Left ventricle myocardium inferior (tissue), 1 donor: ENCODE results near the gene ENTHD1. TPM values are rescaled to one million over a fixed set of nuclear protein-coding genes. Genes with fewer than 3 reads are reported as not detected.

Source experiments
- DNase-seq: peaks from one replicate; pipeline ENCODE4 v3.0.0-alpha.2; 2020
- H3K27ac ChIP-seq: fragments of 200-600 bp; replicated peaks from 2 replicates; pipeline ENCODE4 v1.8.0; 2021
- H3K27me3 ChIP-seq: fragments of 200-600 bp; 2 replicates; pipeline ENCODE4 v1.8.0; 2021; ENCODE audit warnings: low read depth
- H3K36me3 ChIP-seq: fragments of 200-600 bp; 2 replicates; pipeline ENCODE4 v1.8.0; 2021
- H3K4me1 ChIP-seq: fragments of 200-600 bp; 2 replicates; pipeline ENCODE4 v1.8.0; 2021
- H3K4me3 ChIP-seq: fragments of 200-600 bp; 2 replicates; pipeline ENCODE4 v1.8.0; 2021; ENCODE audit warnings: mild to moderate bottlenecking, moderate library complexity
- H3K9me3 ChIP-seq: fragments of 200-600 bp; replicated peaks from 2 replicates; pipeline ENCODE4 v1.8.0; 2021
- CTCF ChIP-seq: fragments of 200-600 bp; IDR thresholded peaks from 2 replicates; pipeline ENCODE4 v1.8.0; 2021; ENCODE audit warnings: antibody characterized with exemption, mild to moderate bottlenecking, borderline replicate concordance
- intact Hi-C: fragments of 100-400 bp; cut with micrococcal nuclease; formaldehyde crosslinking; loops from one replicate; pipeline ENCODE4 v1.11.0; 2022
- total RNA-seq: library from RNA; stranded (reverse); fragmentation: NEBNext Ultra II Directional; extraction: Animal tissue kit (Norgen Biotek cat#: 25700); gene quantifications from one replicate; pipeline ENCODE4 v1.2.1, GENCODE V29; 2021
- donor health status: DM: no; HTN: yes; CAD: no; lungs with severe emphysema.

The ENTHD1 gene
- total RNA-seq, 1 donor from 2014 or later, result not detected

- Histone ChIP-seq H3K4me1 (no peaks in the 10 kb centered on the region), H3K27me3 (peaks cover 93% of the 10 kb centered on the region), H3K4me3 (no peak overlapping the region), H3K27ac (no peak overlapping the region), H3K9me3 (no peaks in the 10 kb centered on the region), H3K36me3 (no peaks in the 10 kb centered on the region)
- no peak for DNase-seq
- intact Hi-C loops, result no loop called here
- no peak for TF ChIP-seq CTCF
Observed at GRCh38 chr22:39712081-39712480, 181.5 kb downstream of the ENTHD1 start.

GRCh38 chr22:39710380-39711150 is 183.0 kb downstream of the ENTHD1 start:
- no peak overlapping the region for H3K4me3 ChIP-seq
- DNase-seq, result no peak
- no peaks in the 10 kb centered on the region for H3K4me1 ChIP-seq
- H3K36me3 ChIP-seq, result no peaks in the 10 kb centered on the region
- no peak overlapping the region for H3K27ac ChIP-seq
- no peak for TF ChIP-seq CTCF
- intact Hi-C loops, result no loop called here
- H3K27me3 ChIP-seq, result peaks cover 90% of the 10 kb centered on the region
- no peaks in the 10 kb centered on the region for H3K9me3 ChIP-seq

GRCh38 chr22:39707816-39708215 is 185.7 kb downstream of the ENTHD1 start:
- peaks cover 87% of the 10 kb centered on the region for H3K27me3 ChIP-seq
- H3K4me1 ChIP-seq, result no peaks in the 10 kb centered on the region
- TF ChIP-seq CTCF, result no peak
- H3K9me3 ChIP-seq, result no peaks in the 10 kb centered on the region
- DNase-seq, result no peak
- H3K27ac ChIP-seq, result no peak overlapping the region
- intact Hi-C loops, result no loop called here
- H3K4me3 ChIP-seq, result no peak overlapping the region
- no peaks in the 10 kb centered on the region for H3K36me3 ChIP-seq

GRCh38 chr22:39707351-39707750 is 186.2 kb downstream of the ENTHD1 start:
- H3K36me3 ChIP-seq, result no peaks in the 10 kb centered on the region
- no peak for TF ChIP-seq CTCF
- H3K9me3 ChIP-seq, result no peaks in the 10 kb centered on the region
- H3K4me1 ChIP-seq, result no peaks in the 10 kb centered on the region
- H3K4me3 ChIP-seq, result no peak overlapping the region
- no peak for DNase-seq
- intact Hi-C loops, result no loop called here
- H3K27me3 ChIP-seq, result peaks cover 87% of the 10 kb centered on the region
- H3K27ac ChIP-seq, result no peak overlapping the region

GRCh38 chr22:39706376-39707140 is 187.0 kb downstream of the ENTHD1 start:
- H3K4me3 ChIP-seq, result no peak overlapping the region
- no peaks in the 10 kb centered on the region for H3K9me3 ChIP-seq
- TF ChIP-seq CTCF, result no peak
- DNase-seq, result no peak
- no peaks in the 10 kb centered on the region for H3K36me3 ChIP-seq
- no peaks in the 10 kb centered on the region for H3K4me1 ChIP-seq
- intact Hi-C loops, result no loop called here
- H3K27me3 ChIP-seq, result peaks cover 88% of the 10 kb centered on the region
- H3K27ac ChIP-seq, result no peak overlapping the region
